Measurements from ENCODE around the gene AXIN2.

The AXIN2 gene

GRCh38 chr17:65553009-65553645, 8.3 kb downstream of the AXIN2 start:
- no peak for DNase-seq

GRCh38 chr17:65552214-65552613, 9.2 kb downstream of the AXIN2 start:
- DNase-seq = no peak

- DNase-seq = no peak
Measured at GRCh38 chr17:65551267-65552040, 10.0 kb downstream of the AXIN2 start.

GRCh38 chr17:65550758-65551157, 10.7 kb downstream of the AXIN2 start:
- no peak for DNase-seq

- DNase-seq = no peak
Measured at GRCh38 chr17:65550075-65550662, 11.3 kb downstream of the AXIN2 start.

- DNase-seq = no peak
Measured at GRCh38 chr17:65548269-65548969, 13.0 kb downstream of the AXIN2 start.

GRCh38 chr17:65547253-65547670, 14.2 kb downstream of the AXIN2 start:
- DNase-seq = no peak

GRCh38 chr17:65546579-65546978, 14.9 kb downstream of the AXIN2 start:
- no peak for DNase-seq

GRCh38 chr17:65545705-65546523, 15.5 kb downstream of the AXIN2 start:
- DNase-seq = no peak

- no peak for DNase-seq
Measured at GRCh38 chr17:65544672-65545071, 16.8 kb downstream of the AXIN2 start.

GRCh38 chr17:65542610-65543009, 18.8 kb downstream of the AXIN2 start:
- no peak for DNase-seq

- no peak for DNase-seq
Measured at GRCh38 chr17:65542067-65542466, 19.4 kb downstream of the AXIN2 start.

- DNase-seq = no peak
Measured at GRCh38 chr17:65541453-65541852, 20.0 kb downstream of the AXIN2 start.

- no peak for DNase-seq
Measured at GRCh38 chr17:65539630-65540266, 21.7 kb downstream of the AXIN2 start.

- no peak for DNase-seq
Measured at GRCh38 chr17:65538675-65539529, 22.5 kb downstream of the AXIN2 start.

- DNase-seq = no peak
Measured at GRCh38 chr17:65537845-65538674, 23.4 kb downstream of the AXIN2 start.

- no peak for DNase-seq
Measured at GRCh38 chr17:65537343-65537844, 24.1 kb downstream of the AXIN2 start.

GRCh38 chr17:65536573-65537342, 24.7 kb downstream of the AXIN2 start:
- no peak for DNase-seq

Data from Kasumi-1 (cell line).